OCI-LY7 (cell line): Measurements from ENCODE around the gene C19orf25. TPM values are rescaled to one million over a fixed set of nuclear protein-coding genes. Genes with fewer than 3 reads are reported as not detected.

Experiments
- BruUV-seq: library from RNA; stranded (reverse); fragments of 400-500 nt; replicated peaks from 2 replicates; lab custom pipeline; 2021; lab: Mats Ljungman, UMichigan
- CTCF ChIA-PET: fragments of 300-600 bp; sonication (Branson Sonifier 250); formaldehyde crosslinking; loops from one replicate; lab custom pipeline; 2022; ENCODE audit warnings: antibody characterized with exemption; ENCODE audit not compliant: unreplicated experiment; lab: Charles Lee
- POLR2A ChIA-PET: fragments of 300-600 bp; sonication (Branson Sonifier 250); formaldehyde crosslinking; loops from one replicate; lab custom pipeline; 2022; ENCODE audit warnings: antibody characterized with exemption; lab: Charles Lee
- DNase-seq: peaks from one replicate; pipeline ENCODE4 v3.0.0-alpha.2; 2015; ENCODE audit warnings: low spot score
- H2AFZ ChIP-seq: fragments of 200-600 bp; sonication (generic), shearing (Covaris generic); 2 replicates; pipeline ENCODE4 v1.6.1; 2014; ENCODE audit warnings: mild to moderate bottlenecking, antibody characterized with exemption, low read length, moderate library complexity
- H3K27ac ChIP-seq: fragments of 200-600 bp; sonication (generic); 2 replicates; pipeline ENCODE4 v1.5.1; 2014; ENCODE audit warnings: mixed run types, low read depth, mild to moderate bottlenecking, moderate library complexity, low read length, inconsistent platforms; ENCODE audit not compliant: poor library complexity, severe bottlenecking
- H3K36me3 ChIP-seq: fragments of 200-600 bp; sonication (generic); 2 replicates; pipeline ENCODE4 v1.6.1; 2014; ENCODE audit warnings: mild to moderate bottlenecking, antibody characterized with exemption, low read length, moderate library complexity, mixed read lengths; ENCODE audit not compliant: insufficient read depth
- H3K4me1 ChIP-seq: fragments of 200-600 bp; sonication (generic); 2 replicates; pipeline ENCODE4 v1.5.1; 2014; ENCODE audit warnings: mild to moderate bottlenecking, low read length; ENCODE audit not compliant: insufficient read depth, poor library complexity, severe bottlenecking
- H3K4me2 ChIP-seq: fragments of 200-600 bp; sonication (generic); 2 replicates; pipeline ENCODE4 v1.6.1; 2014; ENCODE audit warnings: mild to moderate bottlenecking, low read length
- H3K4me3 ChIP-seq: fragments of 200-600 bp; sonication (generic); 2 replicates; pipeline ENCODE4 v1.5.1; 2014; ENCODE audit warnings: mild to moderate bottlenecking, low read depth, low read length; ENCODE audit not compliant: poor library complexity, severe bottlenecking
- H3K79me2 ChIP-seq: fragments of 200-600 bp; sonication (generic); 2 replicates; pipeline ENCODE4 v1.6.1; 2016; ENCODE audit warnings: low read depth, mild to moderate bottlenecking, low read length, moderate library complexity, mixed read lengths; ENCODE audit not compliant: insufficient read depth
- H3K9me2 ChIP-seq: fragments of 200-600 bp; sonication (generic); 2 replicates; pipeline ENCODE4 v1.6.1; 2016; ENCODE audit warnings: mild to moderate bottlenecking, low read length, mixed read lengths; ENCODE audit not compliant: insufficient read depth
- H3K9me3 ChIP-seq: fragments of 200-600 bp; sonication (generic); 2 replicates; pipeline ENCODE4 v1.6.1; 2014; ENCODE audit warnings: mild to moderate bottlenecking, mixed run types, low read length, mixed read lengths
- H4K20me1 ChIP-seq: fragments of 200-600 bp; sonication (generic); 2 replicates; pipeline ENCODE4 v1.6.1; 2014; ENCODE audit warnings: mild to moderate bottlenecking, antibody characterized with exemption, low read length, moderate library complexity, mixed read lengths; ENCODE audit not compliant: insufficient read depth
- EZH2phosphoT487 ChIP-seq: fragments of 200-600 bp; sonication (generic); IDR thresholded peaks from 2 replicates; pipeline ENCODE4 v1.6.1; 2018; ENCODE audit warnings: low read depth, borderline replicate concordance, mild to moderate bottlenecking, mixed run types, antibody characterized with exemption, low read length, moderate library complexity, mixed read lengths
- intact Hi-C: fragments of 100-400 bp; cut with micrococcal nuclease; formaldehyde crosslinking; loops from one replicate; pipeline ENCODE4 v1.10.0; 2022; ENCODE audit not compliant: unreplicated experiment
- total RNA-seq, 2 experiments: library from RNA; depleted of rRNA in 1 of 2; stranded (reverse); fragments of >200 nt in 1 of 2; shearing (Covaris generic) in 1 of 2; gene quantifications; 2 replicates each; pipeline ENCODE4 v1.2.3, GENCODE V29; 2014 to 2022
- TF ChIP-seq, protein P1 (sequence below): fragments of 200-600 bp; sonication (generic); conservative IDR thresholded peaks from 2 replicates; pipeline ENCODE4 v1.5.1; 2014; ENCODE audit warnings: mild to moderate bottlenecking, antibody characterized with exemption, low read length, moderate library complexity, mixed read lengths

The C19orf25 gene
- total RNA-seq, 2 experiments from 2014 or later, result 45.6 to 58.6 TPM

DNA sequence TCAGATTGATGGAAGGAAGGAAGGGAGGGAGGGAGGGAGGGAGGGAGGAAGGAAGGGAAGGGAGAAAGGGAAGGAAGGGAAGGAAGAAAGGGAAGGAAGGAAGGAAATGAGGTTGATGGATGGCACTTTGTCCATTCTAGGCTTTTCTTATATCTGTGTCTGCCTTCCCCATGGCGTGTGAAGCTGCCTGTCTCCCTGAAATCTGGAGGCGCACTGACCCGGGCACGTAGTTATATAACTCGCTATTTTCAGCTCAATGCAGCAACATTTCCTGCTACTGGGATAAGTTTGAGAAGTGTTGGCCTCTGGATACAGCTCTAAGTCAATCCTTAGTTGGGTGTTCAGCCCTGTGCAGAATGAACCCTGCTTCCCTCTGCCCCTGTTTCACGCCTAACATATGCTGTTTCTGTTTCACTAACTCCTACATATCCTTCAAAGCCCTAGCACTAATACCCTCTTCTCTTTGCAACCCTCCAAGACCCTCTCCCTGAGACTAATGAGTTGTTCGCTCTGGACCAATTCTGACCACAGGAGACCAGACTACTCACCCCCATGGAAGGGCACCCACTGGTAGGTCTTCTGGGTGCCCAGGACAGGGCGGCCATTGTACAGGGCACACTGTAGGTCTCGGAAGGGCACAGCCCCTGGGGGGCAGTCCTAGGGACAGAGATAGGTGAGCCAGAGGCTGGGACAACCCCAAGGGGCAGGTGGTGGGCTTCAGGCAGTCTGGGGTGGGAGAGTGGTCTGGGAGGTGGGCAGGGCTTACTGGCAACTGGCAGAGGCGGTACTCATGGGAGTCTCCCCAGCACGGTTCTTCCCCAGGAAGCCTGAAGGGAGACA lies 30.8 kb upstream of the C19orf25 start:
- Histone ChIP-seq H3K4me3 (no peak overlapping the region), H3K27ac (no peak overlapping the region), H2AFZ (no peak overlapping the region), H3K36me3 (no peaks in the 10 kb centered on the region), H3K79me2 (no peaks in the 10 kb centered on the region), H3K4me1 (peaks cover 4% of the 10 kb centered on the region), H3K9me2 (no peaks in the 10 kb centered on the region), H4K20me1 (no peaks in the 10 kb centered on the region), H3K4me2 (no peak overlapping the region), H3K9me3 (no peaks in the 10 kb centered on the region)
- no peak for TF ChIP-seq EZH2phosphoT487
- TF ChIP-seq, protein P1, sequence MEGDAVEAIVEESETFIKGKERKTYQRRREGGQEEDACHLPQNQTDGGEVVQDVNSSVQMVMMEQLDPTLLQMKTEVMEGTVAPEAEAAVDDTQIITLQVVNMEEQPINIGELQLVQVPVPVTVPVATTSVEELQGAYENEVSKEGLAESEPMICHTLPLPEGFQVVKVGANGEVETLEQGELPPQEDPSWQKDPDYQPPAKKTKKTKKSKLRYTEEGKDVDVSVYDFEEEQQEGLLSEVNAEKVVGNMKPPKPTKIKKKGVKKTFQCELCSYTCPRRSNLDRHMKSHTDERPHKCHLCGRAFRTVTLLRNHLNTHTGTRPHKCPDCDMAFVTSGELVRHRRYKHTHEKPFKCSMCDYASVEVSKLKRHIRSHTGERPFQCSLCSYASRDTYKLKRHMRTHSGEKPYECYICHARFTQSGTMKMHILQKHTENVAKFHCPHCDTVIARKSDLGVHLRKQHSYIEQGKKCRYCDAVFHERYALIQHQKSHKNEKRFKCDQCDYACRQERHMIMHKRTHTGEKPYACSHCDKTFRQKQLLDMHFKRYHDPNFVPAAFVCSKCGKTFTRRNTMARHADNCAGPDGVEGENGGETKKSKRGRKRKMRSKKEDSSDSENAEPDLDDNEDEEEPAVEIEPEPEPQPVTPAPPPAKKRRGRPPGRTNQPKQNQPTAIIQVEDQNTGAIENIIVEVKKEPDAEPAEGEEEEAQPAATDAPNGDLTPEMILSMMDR, result no peak
- intact Hi-C loops, result no loop called here
- no peak for DNase-seq
- BruUV-seq, result no TSS peak
- CTCF ChIA-PET, result no interaction called here
- POLR2A ChIA-PET, result interaction anchor here (0.7 kb wide), 1 partner anchor 322 kb away, joined by 5 read pairs; no protein-coding TSS in a partner anchor

DNA sequence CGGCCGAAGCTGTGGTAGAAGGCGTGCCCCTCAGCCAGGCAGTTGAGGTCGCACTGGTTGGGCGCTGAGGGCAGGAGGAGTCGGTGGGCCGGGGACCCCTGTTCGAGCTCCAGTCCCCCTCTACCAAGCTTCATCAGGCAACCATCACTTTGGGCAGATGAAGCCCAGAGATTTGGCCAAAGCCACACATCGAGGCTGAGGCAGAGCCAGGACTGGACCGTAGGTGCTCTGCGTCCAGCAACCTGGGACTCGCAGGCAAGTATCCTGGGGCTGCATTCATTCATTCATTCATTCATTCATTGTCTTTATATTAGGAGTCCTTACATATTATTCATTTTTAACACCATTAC lies 29.5 kb upstream of the C19orf25 start:
- BruUV-seq, result no TSS peak
- peak overlapping the region; percentile 68 for H3K4me3 ChIP-seq
- no peak overlapping the region for H2AFZ ChIP-seq
- H3K9me2 ChIP-seq, result no peaks in the 10 kb centered on the region
- H3K4me2 ChIP-seq, result peak overlapping the region; percentile 81
- no peak overlapping the region for H3K27ac ChIP-seq
- DNase-seq, result no peak
- ChIA-PET POLR2A (interaction anchor here (0.5 kb wide), 1 partner anchor 114 kb away, joined by 4 read pairs; no protein-coding TSS in a partner anchor), CTCF (no interaction called here)
- TF ChIP-seq EZH2phosphoT487, result no peak
- TF ChIP-seq, protein P1, result no peak
- H4K20me1 ChIP-seq, result no peaks in the 10 kb centered on the region
- H3K4me1 ChIP-seq, result peaks cover 4% of the 10 kb centered on the region
- intact Hi-C loops, result no loop called here
- H3K79me2 ChIP-seq, result no peaks in the 10 kb centered on the region
- no peaks in the 10 kb centered on the region for H3K9me3 ChIP-seq
- no peaks in the 10 kb centered on the region for H3K36me3 ChIP-seq
